Thyroid gland (tissue), 4 donors: ENCODE measurements around the gene DCTN5.

Experiments
- CTCF ChIP-seq, 6 experiments: fragments of 200-600 bp in 3 of 6; fragments of 450-650 bp in 3 of 6; sonication (generic) in 3 of 6; IDR thresholded peaks; one replicate each; pipeline ENCODE4 v1.5.1; 2016 to 2019; ENCODE audit warnings: antibody characterized with exemption in 6 of 6, mild to moderate bottlenecking in 2 of 6, inconsistent platforms in 1 of 6, moderate library complexity in 1 of 6
- POLR2A ChIP-seq, 2 donors: fragments of 450-650 bp; IDR thresholded peaks; one replicate each; pipeline ENCODE4 v1.6.1; 2017; ENCODE audit warnings: antibody characterized with exemption in 2 of 2, mild to moderate bottlenecking in 2 of 2, moderate library complexity in 1 of 2

DNA sequence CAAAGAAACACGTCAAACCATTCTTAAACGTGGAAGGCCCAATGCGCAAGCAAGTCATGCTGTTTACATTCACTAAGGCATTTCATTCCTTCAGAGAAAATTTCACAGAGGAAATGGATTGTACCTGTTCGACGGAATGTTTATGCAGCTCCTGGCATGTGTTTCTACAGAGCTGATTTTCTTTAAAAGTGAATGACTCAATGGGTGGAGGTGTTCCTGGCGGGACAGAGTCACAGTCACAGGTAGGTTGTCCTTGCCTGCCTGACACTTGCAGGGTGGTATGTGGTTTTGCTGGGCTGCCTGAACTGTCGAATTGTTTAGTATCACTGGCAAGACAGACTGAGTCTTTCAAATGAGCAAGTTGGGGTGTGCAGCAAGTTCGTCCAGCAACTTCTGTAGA, 11.8 kb upstream of the DCTN5 start:
- TF ChIP-seq CTCF (IDR thresholded peaks at IDR 0.05) (no peak), POLR2A (IDR thresholded peaks at IDR 0.05) (no peak)
